Fibroblast of mammary gland (primary cell): Measurements from ENCODE around the gene ARPC4.

Experiments
- DNase-seq: peaks from one replicate; pipeline ENCODE4 v3.0.0-alpha.2; 2010; ENCODE audit warnings: low read depth
- H3K4me3 ChIP-seq: 2 replicates; pipeline ENCODE4 v1.5.1; 2011; ENCODE audit warnings: low read depth, mild to moderate bottlenecking, low read length, moderate library complexity; ENCODE audit not compliant: control insufficient read depth
- CTCF ChIP-seq: conservative IDR thresholded peaks from 2 replicates; pipeline ENCODE4 v1.5.1; 2011; ENCODE audit warnings: low read depth, low read length, inconsistent platforms; ENCODE audit not compliant: control insufficient read depth, insufficient read depth

The ARPC4 gene

GRCh38 chr3:9800529-9800928, 7.6 kb downstream of the ARPC4 start:
- peak; percentile 20 for TF ChIP-seq CTCF
- no peak for DNase-seq
- no peak overlapping the region for H3K4me3 ChIP-seq

- no peak for TF ChIP-seq CTCF
- no peak overlapping the region for H3K4me3 ChIP-seq
- peak; percentile 33 for DNase-seq
Observed at GRCh38 chr3:9803494-9803893, 10.6 kb downstream of the ARPC4 start.

- TF ChIP-seq CTCF: no peak
- no peak for DNase-seq
- H3K4me3 ChIP-seq: no peak overlapping the region
Observed at GRCh38 chr3:9804996-9805395, 12.1 kb downstream of the ARPC4 start.

- no peak for DNase-seq
- H3K4me3 ChIP-seq: no peak overlapping the region
- TF ChIP-seq CTCF: no peak
Observed at GRCh38 chr3:9806137-9806536, 13.3 kb downstream of the ARPC4 start.

- no peak overlapping the region for H3K4me3 ChIP-seq
- TF ChIP-seq CTCF: no peak
- no peak for DNase-seq
Observed at GRCh38 chr3:9806688-9807589, 14.1 kb downstream of the ARPC4 start.

GRCh38 chr3:9807981-9808344, 15.1 kb downstream of the ARPC4 start:
- H3K4me3 ChIP-seq: no peak overlapping the region
- TF ChIP-seq CTCF: no peak
- DNase-seq: no peak
